GM10266 (cell line): ENCODE results near the gene GPR152.
"Not testable (repeated sequence)": the region's sequence is repeated elsewhere in the genome, so short reads cannot be mapped to it uniquely, and the experiment has no call there.

Source experiments
- DNase-seq: peaks from one replicate; pipeline ENCODE4 v3.0.0; 2012; ENCODE audit errors: extremely low spot score
- TF ChIP-seq, protein P1 (sequence below): IDR thresholded peaks from 2 replicates; pipeline ENCODE4 v1.5.1; 2012; ENCODE audit warnings: mild to moderate bottlenecking, low read depth; ENCODE audit not compliant: control insufficient read depth, insufficient read depth; ENCODE audit errors: missing control alignments

The GPR152 gene

DNA sequence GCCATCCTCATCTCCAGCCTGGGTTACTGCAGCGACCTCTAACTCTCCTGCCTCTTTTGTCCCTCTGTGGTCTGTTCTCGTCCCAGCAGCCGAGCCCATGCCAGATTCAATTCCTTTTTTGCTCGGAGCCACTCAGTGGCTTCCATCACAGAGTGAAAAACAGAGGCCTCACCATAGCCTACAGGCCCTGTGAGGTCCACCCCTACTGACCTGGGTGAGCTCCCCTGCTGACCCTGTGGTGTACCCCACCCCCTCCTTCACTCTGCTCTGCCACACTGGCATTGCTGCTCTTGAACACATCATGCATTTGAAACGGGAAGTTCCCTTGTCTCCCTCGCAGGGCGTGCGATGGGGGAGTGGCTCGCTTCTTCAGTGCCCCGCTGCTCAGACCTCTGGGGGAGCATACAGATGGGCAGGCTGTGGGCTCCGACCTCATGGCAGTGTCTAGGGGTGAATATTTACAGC, 32.4 kb upstream of the GPR152 start:
- DNase-seq = no peak
- TF ChIP-seq, protein P1, sequence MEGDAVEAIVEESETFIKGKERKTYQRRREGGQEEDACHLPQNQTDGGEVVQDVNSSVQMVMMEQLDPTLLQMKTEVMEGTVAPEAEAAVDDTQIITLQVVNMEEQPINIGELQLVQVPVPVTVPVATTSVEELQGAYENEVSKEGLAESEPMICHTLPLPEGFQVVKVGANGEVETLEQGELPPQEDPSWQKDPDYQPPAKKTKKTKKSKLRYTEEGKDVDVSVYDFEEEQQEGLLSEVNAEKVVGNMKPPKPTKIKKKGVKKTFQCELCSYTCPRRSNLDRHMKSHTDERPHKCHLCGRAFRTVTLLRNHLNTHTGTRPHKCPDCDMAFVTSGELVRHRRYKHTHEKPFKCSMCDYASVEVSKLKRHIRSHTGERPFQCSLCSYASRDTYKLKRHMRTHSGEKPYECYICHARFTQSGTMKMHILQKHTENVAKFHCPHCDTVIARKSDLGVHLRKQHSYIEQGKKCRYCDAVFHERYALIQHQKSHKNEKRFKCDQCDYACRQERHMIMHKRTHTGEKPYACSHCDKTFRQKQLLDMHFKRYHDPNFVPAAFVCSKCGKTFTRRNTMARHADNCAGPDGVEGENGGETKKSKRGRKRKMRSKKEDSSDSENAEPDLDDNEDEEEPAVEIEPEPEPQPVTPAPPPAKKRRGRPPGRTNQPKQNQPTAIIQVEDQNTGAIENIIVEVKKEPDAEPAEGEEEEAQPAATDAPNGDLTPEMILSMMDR = no peak

DNA sequence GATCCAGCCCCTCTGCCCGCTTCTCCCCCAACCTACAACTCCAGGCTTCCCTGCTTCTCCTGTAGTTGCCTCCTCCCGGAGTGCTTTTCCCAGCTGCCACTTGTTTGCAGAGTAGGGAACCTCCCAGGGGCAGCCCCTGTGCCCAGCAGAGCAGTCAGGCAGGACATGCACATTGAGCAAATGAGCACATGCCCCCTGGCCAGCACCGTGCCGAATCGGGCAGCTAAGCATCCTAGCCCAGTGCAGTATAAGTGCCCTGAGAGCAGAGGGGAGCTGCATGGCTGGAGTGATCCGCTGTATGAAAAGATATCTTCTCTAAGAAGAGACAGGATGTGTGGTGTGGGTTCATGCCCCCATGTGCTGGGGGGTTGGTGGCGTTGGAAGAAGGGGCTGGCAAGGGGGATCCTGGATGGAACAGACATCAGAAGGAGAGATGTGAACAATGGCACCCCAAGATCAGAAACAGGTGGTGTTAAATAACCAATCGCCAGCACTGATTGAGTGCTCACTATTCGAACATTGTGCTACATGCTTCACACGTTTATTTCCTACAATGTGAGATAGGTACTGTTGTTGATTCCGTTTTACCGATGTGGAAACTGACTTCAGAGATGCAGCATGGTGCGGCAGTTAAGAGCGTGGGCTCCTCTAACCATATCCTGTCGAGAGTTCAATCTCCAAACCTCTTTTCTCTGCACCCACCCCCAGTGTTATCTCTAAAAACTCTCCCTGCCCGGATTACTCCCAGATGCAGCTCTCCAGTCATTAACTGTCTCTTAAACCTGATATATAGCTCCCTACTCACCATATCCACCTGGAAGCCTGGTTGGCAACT, 31.5 kb upstream of the GPR152 start:
- TF ChIP-seq, protein P1 = no peak
- DNase-seq = peak; percentile 55

DNA sequence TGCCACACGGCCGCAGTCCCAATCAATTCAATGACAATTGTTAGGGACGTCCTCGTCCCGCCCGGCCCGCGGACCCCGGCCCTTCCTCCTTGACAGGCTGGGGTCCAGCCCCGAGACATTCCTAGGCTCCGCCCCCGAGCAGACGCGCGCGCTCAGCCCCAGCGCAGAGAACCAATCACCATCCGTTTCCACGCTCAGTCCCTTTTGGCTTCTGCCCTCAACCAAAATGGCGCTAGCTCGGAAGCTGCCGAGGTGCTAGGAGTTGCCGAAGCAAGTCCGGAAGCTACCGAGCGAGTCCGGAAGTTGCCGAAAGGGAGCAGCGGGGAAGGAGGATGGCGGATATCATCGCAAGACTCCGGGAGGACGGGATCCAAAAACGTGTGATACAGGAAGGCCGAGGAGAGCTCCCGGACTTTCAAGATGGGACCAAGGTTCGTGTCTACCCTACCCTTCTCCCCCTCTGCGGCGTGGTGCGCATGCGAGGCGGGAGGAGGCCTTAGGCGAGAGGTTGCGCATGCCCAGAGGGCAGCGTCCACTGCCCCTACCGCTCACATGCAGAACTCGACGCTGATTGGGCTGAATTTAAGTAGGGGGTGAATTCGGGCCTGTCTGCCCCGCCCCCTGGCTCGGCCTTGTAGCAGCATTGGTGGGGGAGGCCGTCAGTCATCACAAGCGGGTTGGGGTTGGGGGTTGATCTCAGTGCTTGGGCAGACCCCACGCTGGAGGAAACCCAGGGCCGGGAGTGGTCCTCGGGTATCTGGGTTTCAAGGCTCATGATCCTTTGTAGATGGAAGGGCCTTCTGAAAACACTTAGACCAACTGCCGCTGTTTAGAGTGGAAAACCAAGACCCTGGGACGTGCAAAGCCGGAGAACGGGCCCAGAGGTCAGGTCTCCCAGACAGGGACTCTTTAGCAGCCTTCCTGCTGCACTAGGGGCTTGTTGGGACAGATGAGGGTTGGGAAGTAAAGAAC, 30.6 kb upstream of the GPR152 start, which contains the start of gene AIP:
AIP (plus strand) TSS at position 200 of the 972 bp plus-strand sequence; CDS start at position 333, 133 bp downstream.
- peak; percentile 94 for DNase-seq
- TF ChIP-seq, protein P1 = no peak

DNA sequence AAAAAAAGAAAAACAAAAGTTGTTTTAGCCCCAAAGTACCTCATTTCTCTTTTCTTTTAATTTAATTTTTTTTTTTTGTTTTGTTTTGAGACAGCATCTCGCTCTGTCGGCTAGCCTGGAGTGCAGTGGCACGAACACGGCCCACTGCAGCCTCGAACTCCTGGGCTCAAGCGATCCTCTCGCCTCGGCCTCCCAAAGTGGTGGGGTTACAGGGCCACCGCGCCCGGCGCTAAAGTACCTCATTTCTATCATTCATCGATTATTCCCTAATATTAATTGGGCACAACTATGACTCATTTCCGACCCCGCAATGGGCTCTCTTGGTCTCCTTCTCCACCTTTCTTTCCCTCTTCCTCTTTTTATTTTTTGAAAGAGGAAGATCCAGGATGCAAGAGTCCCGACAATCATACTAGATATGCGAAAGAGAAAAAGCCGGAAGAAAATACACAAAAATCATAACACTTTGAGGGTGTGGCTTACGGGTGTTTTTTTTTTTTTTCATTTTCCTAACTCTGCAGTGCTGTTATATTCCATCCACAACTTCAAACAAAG, 29.8 kb upstream of the GPR152 start:
- no peak for DNase-seq
- TF ChIP-seq, protein P1 = no peak

DNA sequence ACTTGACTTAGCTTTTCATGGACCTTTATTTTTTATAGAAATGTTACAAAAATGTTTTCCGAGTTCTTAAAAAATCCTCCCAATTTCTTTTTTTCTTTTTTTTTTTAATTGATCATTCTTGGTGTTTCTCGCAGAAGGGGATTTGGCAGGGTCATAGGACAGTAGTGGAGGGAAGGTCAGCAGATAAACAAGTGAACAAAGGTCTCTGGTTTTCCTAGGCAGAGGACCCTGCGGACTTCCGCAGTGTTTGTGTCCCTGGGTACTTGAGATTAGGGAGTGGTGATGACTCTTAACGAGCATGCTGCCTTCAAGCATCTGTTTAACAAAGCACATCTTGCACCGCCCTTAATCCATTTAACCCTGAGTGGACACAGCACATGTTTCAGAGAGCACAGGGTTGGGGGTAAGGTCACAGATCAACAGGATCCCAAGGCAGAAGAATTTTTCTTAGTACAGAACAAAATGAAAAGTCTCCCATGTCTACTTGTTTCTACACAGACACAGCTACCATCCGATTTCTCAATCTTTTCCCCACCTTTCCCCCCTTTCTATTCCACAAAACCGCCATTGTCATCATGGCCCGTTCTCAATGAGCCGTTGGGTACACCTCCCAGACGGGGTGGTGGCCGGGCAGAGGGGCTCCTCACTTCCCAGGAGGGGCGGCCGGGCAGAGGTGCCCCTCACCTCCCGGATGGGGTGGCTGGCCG, 25.0 kb upstream of the GPR152 start:
- DNase-seq = not testable (repeated sequence)

DNA sequence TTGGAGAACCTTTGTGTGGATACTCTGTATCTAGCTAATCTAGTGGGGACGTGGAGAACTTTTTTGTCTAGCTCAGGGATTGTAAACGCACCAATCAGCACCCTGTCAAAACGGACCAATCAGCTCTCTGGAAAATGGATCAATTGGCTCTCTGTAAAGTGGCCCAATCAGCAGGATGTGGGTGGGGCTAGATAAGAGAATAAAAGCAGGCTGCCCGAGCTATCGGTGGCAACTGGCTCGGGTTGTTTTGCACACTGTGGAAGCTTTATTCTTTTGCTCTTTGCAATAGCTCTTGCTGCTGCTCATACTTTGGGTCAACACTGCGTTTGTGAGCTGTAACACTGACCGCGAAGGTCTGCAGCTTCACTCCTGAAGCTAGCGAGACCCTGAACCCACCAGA, 24.2 kb upstream of the GPR152 start:
- not testable (repeated sequence) for DNase-seq

DNA sequence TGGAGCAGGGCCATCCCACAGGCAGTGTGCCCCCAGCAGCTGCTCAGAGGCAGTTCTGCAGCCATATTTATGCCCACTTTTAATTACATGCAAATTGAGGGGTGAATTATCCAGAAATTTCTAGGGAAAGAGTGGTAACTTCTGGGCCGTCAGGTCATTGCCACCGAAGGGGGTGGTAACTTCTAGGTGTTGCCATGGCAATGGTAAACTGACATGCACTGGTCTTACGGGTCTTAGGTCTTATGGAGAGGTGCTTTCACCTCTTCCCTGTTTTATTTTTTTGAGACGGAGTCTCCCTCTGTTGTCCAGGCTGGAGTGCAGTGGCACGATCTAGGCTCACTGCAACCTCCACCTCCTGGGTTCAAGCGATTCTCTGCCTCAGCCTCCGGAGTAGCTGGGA, 20.4 kb upstream of the GPR152 start:
- no peak for DNase-seq
- TF ChIP-seq, protein P1 = no peak
